ENCODE data around the gene HEMK1. TPM values are rescaled to one million over a fixed set of nuclear protein-coding genes. Genes with fewer than 3 reads are reported as not detected.

Gene HEMK1
- total RNA-seq, 2 experiments from 2014 or later, result 12.4 to 14.6 TPM

GRCh38 chr3:50612970-50613846, 43.9 kb downstream of the HEMK1 start:
- ChIA-PET CTCF (interaction anchor here (1.0 to 9.7 kb wide), 9 partner anchors 12 to 71 kb away, joined by 3 to 234 read pairs (median 6); partner anchors contain the start of genes C3orf18 and HEMK1), POLR2A (interaction anchor here (0.7 to 20.8 kb wide), 5 partner anchors 12 to 776 kb away, joined by 3 to 446 read pairs (median 8); partner anchors contain the start of genes C3orf18 and HEMK1)
- H3K27me3 ChIP-seq (ENCODE audit: control insufficient read depth in 1 of 2, insufficient read depth in 2 of 2, low read length in 2 of 2), result no peaks in the 10 kb centered on the region
- peak overlapping the region; percentile 87 for H3K4me3 ChIP-seq (ENCODE audit: low read length)
- H3K27ac Mint-ChIP-seq, result peak overlapping the region; percentile 93
- H3K36me3 Mint-ChIP-seq (ENCODE audit: low read depth), result peaks cover 31% of the 10 kb centered on the region
- intact Hi-C loops (cut with DNase I, micrococcal nuclease), result loop anchor here (1.0 to 10.0 kb wide), 6 partner anchors 22 to 412 kb away; partner anchors contain the start of gene ZMYND10 (in 2 of the 2)
- no peaks in the 10 kb centered on the region for H3K27me3 Mint-ChIP-seq
- H3K4me1 Mint-ChIP-seq (ENCODE audit: low read depth), result peaks cover 65% of the 10 kb centered on the region
- TF ChIP-seq CTCF (IDR thresholded peaks at IDR 0.05), result no peak
- peaks cover 27% of the 10 kb centered on the region for H3K36me3 ChIP-seq (ENCODE audit: insufficient read depth, low read length)
- peak overlapping the region; percentile 96 for H3K4me3 Mint-ChIP-seq
- ATAC-seq (ENCODE audit: poor library complexity) (no peak), DNase-seq (peak in 2 of 14 experiments; percentile 52 to 53)
- H3K4me1 ChIP-seq (ENCODE audit: insufficient read depth, low read length), result peaks cover 83% of the 10 kb centered on the region
- no peaks in the 10 kb centered on the region for H3K9me3 Mint-ChIP-seq
- H3K27ac ChIP-seq (ENCODE audit: low read depth in 1 of 2, low read length in 2 of 2), result peak overlapping the region; percentile 79 to 89
- H3K9me3 ChIP-seq (ENCODE audit: control insufficient read depth in 1 of 2, insufficient read depth in 1 of 2, low read length in 2 of 2), result no peaks in the 10 kb centered on the region

GRCh38 chr3:50615190-50615589, 45.9 kb downstream of the HEMK1 start:
- H3K9me3 Mint-ChIP-seq, result no peaks in the 10 kb centered on the region
- ChIA-PET POLR2A (interaction anchor here (1.5 to 20.8 kb wide), 4 partner anchors 38 to 410 kb away, joined by 4 to 446 read pairs (median 25); partner anchors contain the start of genes C3orf18 and HEMK1), CTCF (interaction anchor here (1.1 to 9.7 kb wide), 16 partner anchors 13 to 1437 kb away, joined by 3 to 234 read pairs (median 8); partner anchors contain the start of genes C3orf18, HEMK1 and MANF)
- H3K9me3 ChIP-seq (ENCODE audit: control insufficient read depth in 1 of 2, insufficient read depth in 1 of 2, low read length in 2 of 2), result no peaks in the 10 kb centered on the region
- H3K36me3 Mint-ChIP-seq (ENCODE audit: low read depth), result peaks cover 14% of the 10 kb centered on the region
- peaks cover 82% of the 10 kb centered on the region for H3K4me1 ChIP-seq (ENCODE audit: insufficient read depth, low read length)
- H3K27me3 ChIP-seq (ENCODE audit: control insufficient read depth in 1 of 2, insufficient read depth in 2 of 2, low read length in 2 of 2), result no peaks in the 10 kb centered on the region
- intact Hi-C loops (cut with DNase I, micrococcal nuclease), result loop anchor here (2.0 to 10.0 kb wide), 8 partner anchors 410 to 1187 kb away; partner anchors contain the start of gene MANF (in 1 of the 2)
- no peaks in the 10 kb centered on the region for H3K27me3 Mint-ChIP-seq
- no peak overlapping the region for H3K27ac Mint-ChIP-seq
- DNase-seq (no peak), ATAC-seq (ENCODE audit: poor library complexity) (no peak)
- H3K4me3 ChIP-seq (ENCODE audit: low read length), result no peak overlapping the region
- peaks cover 65% of the 10 kb centered on the region for H3K4me1 Mint-ChIP-seq (ENCODE audit: low read depth)
- TF ChIP-seq CTCF (IDR thresholded peaks at IDR 0.05), result no peak
- peak overlapping the region; percentile 12 for H3K4me3 Mint-ChIP-seq
- peaks cover 8% of the 10 kb centered on the region for H3K36me3 ChIP-seq (ENCODE audit: insufficient read depth, low read length)
- H3K27ac ChIP-seq (ENCODE audit: low read depth in 1 of 2, low read length in 2 of 2), result no peak overlapping the region

- Histone ChIP-seq H3K4me1 (ENCODE audit: insufficient read depth, low read length) (peaks cover 82% of the 10 kb centered on the region), H3K27me3 (ENCODE audit: control insufficient read depth in 1 of 2, insufficient read depth in 2 of 2, low read length in 2 of 2) (no peaks in the 10 kb centered on the region), H3K9me3 (ENCODE audit: control insufficient read depth in 1 of 2, insufficient read depth in 1 of 2, low read length in 2 of 2) (no peaks in the 10 kb centered on the region), H3K36me3 (ENCODE audit: insufficient read depth, low read length) (peaks cover 3% of the 10 kb centered on the region), H3K27ac (ENCODE audit: low read depth in 1 of 2, low read length in 2 of 2) (peak overlapping the region; percentile 52 to 79), H3K4me3 (ENCODE audit: low read length) (peak overlapping the region; percentile 93)
- peak overlapping the region; percentile 89 for H3K4me3 Mint-ChIP-seq
- POLR2A ChIA-PET, result interaction anchor here (0.6 to 20.8 kb wide), 23 partner anchors 10 to 1367 kb away, joined by 3 to 446 read pairs (median 3); partner anchors contain the start of genes ACY1, C3orf18, DCAF1 and HEMK1
- intact Hi-C loops (cut with DNase I, micrococcal nuclease), result loop anchor here (1.0 to 10.0 kb wide), 15 partner anchors 36 to 1186 kb away; partner anchors contain the start of genes MANF (in 2 of the 2), DCAF1 (in 1 of the 2) and DOCK3 (in 1 of the 2)
- ATAC-seq (ENCODE audit: poor library complexity) (peak; percentile 45), DNase-seq (peak; percentile 70 to 92 (median 76))
- peak; percentile 99 for TF ChIP-seq CTCF (IDR thresholded peaks at IDR 0.05)
- CTCF ChIA-PET, result interaction anchor here (0.6 to 9.7 kb wide), 44 partner anchors 8 to 1436 kb away, joined by 3 to 234 read pairs (median 4); partner anchors contain the start of genes C3orf18, CYB561D2, DOCK3 and HEMK1
- peaks cover 4% of the 10 kb centered on the region for H3K36me3 Mint-ChIP-seq (ENCODE audit: low read depth)
- H3K9me3 Mint-ChIP-seq, result no peaks in the 10 kb centered on the region
- no peaks in the 10 kb centered on the region for H3K27me3 Mint-ChIP-seq
- peak overlapping the region; percentile 84 for H3K27ac Mint-ChIP-seq
- H3K4me1 Mint-ChIP-seq (ENCODE audit: low read depth), result peaks cover 65% of the 10 kb centered on the region
Measured at GRCh38 chr3:50616003-50616769, 46.9 kb downstream of the HEMK1 start.

All from CD4-positive, alpha-beta T cell (primary cell).